Retina (tissue), 1 donor: Measurements from ENCODE around the gene EBF3.
"Not testable (repeated sequence)": the region's sequence is repeated elsewhere in the genome, so short reads cannot be mapped to it uniquely, and the experiment has no call there.

Source experiments
- DNase-seq: peaks from one replicate; pipeline ENCODE4 v3.0.0-alpha.2; 2016

EBF3 gene

DNA sequence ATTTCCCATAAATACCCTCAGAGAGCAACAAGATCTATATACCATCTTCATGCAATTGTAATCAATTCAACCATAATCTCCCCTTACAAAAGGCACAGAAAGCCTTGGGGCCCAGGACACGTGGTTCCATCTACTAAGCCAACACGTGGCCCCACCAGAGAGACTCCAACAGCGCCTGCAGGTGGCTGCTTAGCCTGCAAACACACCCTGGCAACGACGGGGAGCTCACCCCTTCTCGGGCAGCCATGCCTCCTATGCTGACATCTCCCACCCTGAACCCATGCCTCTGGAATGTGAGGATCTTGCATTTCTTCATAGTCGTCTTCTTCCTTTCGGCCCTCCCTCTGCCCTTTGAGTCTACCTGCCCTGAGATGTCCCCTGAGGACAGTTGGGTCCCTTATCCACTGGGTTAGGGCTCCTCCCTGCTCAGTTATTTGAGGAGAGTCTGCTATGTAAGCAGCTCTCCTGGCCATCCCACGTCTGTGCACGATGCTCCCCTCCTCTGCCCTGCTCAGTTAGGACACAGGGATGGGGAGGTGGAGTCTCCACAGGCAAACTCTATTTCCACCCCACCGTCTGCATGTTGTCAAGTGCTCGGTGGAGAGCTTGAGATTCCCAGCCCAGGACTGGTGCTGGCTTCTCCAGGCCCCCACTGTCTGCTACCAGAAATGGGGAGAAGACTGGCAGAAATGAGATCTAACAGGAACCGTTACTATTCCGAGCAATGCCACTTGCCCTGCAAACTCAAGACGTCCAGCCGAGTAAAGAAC, 36.5 kb downstream of the EBF3 start:
- no peak for DNase-seq

DNA sequence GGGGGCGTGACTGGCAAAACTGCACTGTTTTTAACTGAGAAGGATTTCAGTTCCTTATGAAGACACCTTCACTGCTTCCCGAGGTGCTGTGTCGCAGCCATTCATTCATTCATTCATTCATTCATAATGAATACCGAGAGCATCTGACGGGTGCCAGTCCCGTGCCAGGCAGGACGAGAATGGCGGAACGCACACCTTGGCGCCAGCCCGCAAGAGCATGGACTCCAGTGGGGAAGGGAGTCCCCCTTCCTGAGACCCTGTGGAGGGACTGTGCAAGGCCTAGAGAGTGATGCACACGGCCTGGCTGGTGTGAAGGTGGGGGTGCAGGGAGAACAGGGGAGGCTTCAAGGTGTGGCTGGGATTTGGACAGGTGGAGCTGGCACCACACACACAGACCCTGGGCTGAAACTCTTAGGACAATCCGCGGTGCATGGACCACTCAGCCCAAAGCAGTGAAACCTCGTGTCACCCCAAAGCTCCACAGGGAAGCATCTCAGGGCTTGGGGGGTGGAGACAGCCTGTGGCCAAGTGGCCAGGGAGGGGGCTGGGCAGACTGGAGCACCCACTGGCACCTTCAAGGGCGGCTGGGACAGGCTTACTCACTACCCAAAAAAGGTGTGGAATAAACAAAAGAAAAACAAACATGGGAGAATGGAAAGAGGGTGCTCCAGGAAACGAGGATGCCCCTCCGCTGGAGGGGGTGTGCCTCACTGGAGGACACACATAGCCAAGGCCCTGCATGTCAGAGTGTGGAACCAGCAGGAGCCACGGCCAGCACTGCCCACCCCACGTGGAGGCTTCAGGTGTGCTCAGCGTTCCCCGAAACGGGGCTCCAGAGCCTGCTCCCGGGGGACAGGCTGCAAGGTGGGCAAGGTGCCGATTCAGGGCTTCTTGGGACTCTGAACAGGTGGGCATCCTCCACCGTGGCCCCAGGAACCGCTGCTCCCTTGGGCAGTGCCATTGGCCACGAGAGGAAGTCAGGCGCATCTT, 37.7 kb downstream of the EBF3 start:
- DNase-seq: no peak

DNA sequence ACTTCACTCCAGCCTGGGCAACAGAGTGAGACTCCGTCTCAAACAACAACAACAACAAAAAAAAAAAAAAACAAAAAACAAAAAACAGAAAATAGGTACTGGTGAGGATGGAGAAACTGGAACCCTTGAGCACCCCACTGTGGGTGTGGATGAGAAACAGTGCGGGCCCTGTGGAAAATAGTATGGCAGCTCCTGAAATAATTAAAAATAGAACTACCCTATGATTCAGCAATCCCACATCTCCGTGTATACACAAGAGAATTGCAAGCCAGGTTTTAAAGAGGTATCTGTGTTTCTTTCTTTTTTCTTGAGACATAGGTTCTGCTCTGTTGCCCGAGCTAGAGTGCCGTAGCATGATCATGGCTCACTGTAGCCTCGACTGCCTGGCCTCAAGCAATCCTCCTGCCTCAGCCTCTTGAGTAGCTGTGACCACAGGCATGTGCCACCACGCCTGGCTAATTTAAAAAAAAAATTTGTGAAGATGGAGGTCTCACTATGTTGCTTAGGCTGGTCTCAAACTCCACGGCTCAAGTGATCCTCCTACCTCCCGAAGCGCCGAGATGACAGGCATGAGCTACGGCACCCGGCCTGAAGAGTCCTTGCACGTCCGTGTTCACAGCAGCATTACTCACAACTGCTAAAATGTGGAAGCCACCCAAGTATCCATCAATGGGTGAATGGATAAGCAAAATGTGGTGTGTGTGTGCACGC, 39.5 kb downstream of the EBF3 start:
- DNase-seq: no peak

DNA sequence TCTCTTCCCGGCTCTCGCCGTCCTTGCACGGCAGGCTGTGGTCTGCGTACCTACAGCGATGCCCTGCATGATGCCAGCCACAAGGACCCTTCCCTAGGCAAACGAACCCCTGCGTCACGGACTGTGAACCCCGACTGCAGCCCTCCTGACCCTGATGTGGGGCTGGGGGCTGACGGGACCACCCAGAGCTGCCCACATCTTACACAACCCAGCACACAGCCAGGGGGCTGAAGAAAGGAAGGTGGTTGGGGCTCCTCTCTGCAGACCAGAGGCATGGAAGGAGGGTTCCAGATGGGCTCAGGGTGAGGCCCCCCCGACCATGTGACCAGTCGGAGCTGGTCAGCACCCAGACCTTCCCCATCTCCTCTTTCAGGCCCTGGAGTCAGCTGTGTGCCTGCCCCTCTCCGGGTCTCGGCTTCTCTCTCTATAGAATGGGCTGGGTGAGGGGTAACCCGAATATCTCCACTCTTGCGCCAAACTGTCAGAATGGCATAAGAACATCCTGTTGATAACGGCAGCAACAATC, 41.4 kb downstream of the EBF3 start:
- no peak for DNase-seq

DNA sequence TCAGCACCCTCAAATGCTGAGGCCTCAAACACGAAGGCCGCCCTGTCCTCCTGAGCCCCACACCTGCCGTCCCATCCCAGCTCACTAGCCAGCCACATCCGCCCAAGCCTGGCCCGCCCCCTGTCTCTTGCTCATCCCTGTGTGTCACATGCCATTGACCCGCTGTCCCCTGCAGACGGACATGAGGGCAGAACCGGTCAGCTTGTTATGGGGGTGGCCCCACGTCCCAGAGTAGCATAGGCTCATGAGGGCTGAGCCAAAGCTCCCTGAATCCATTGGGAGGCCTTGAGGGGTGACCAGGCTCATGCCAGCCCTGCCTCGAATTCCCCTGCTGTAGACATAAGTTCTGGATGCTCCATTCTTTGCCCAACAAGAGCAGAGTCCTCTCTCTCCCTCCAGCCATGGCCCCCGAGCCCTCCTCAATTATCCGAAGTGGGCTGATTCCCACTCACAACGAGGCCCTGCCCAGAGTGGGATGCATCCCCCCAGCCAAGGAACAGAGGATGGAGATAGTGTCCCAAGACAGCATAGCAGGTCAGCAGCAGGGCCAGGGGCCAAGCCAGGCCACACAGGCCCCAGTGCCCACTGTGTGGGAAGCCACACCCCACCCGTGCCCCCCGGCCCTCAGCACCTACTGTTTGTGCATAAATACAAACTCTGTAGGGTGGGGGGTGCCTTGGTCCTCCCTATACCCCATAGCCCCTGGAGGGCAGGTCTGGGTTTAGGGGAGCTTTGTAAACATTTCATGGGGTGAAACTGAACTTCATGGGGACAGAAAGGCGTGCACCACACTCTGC, 42.1 kb downstream of the EBF3 start:
- DNase-seq: no peak

DNA sequence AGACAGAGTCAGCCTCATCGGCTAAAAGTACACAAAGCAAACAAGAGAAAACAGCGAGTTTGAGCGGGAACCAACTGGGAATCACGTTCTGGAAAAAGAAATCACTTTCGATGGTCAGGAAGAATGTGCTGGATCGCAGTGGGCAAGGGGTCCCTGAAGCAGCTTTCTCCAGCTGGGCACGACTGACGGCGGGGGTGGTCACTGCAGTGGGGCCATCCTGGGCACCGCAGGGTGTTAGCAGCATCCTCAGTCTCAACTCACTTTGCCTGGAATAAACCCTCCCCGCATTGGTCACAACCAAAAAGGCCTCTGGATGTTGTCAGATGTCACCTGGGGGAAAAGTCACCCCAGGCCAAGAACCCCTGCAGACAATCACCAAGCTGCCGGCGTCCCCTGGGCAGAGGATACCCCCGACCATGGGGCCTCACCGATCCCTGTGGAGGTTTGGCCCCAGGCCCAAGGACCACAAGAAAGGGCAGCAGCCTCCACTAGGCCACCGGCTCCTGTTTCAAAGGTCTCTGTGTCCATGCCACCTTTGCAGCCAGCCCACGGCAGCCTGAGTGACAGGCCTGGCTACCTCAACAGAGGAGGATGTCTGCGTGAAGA, 42.9 kb downstream of the EBF3 start:
- no peak for DNase-seq

DNA sequence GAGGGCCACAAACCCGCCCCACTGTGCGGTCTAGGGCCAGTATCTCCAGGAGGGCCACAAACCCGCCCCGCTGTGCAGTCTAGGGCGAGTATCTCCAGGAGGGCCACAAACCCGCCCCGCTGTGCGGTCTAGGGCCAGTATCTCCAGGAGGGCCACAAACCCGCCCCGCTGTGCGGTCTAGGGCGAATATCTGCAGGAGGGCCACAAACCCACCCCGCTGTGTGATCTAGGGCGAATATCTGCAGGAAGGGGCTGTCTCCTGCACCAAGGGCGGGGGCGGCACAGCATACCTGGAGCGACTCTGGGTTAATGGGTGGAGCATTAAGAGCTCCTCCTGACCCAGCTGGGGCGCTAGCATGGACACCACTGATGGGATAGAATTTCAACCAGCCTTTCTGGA, 43.9 kb downstream of the EBF3 start:
- DNase-seq: not testable (repeated sequence)

DNA sequence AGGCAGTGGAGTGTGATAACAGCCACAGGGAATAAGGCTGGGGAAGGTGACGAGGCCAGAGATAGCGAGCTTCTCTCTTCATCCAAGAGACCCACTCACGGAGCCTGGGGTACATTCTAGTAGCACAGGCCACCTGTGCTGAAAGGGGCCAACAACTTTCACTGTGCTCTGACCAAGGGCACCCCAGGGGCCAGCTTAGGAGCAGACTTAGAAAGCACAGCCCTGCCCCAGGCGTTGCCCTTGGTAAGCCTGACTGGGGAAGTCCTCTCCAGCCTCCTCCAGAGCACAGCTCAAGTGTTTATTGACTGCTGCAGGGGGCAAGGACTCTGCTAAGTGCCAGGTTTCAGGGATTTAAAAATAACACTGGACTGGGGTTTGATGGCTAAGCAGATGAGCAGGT, 44.7 kb downstream of the EBF3 start:
- DNase-seq: no peak

DNA sequence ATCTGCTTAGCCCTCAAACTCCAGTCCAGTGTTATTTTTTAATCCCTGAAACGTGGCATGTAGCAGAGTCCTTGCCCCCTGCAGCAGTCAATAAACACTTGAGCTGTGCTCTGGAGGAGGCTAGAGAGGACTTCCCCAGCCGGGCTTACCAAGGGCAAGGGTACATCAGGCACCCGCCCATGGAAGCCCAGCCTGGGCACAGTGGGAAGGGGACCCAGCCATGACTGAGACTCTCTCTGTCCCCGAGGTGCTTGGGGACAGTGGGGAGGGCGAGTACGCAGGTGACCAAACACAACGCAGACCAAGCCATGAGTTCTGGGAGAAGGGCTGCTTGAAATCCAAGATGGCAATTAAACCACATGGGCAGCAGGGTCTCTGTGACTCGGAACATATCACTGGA, 45.2 kb downstream of the EBF3 start:
- DNase-seq: no peak

DNA sequence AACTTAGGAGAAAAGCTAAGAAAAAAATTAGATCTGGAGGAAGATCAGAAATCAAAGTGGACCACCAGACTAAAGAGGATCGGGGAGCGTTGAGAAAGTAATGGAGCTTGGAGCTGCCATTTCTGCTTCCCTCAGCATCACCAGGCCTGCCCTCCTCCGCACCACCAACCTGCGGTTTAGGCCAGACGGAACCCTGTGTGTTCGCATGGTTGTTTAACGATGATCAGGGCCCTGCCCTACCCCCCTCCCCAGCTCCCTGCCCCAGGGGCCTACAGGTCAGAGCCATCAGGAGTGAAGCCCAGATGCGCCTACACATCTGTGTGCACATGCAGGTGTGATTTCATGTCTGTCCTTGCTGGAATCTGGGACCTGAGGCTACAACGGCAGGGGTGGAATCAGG, 45.7 kb downstream of the EBF3 start:
- DNase-seq: no peak

DNA sequence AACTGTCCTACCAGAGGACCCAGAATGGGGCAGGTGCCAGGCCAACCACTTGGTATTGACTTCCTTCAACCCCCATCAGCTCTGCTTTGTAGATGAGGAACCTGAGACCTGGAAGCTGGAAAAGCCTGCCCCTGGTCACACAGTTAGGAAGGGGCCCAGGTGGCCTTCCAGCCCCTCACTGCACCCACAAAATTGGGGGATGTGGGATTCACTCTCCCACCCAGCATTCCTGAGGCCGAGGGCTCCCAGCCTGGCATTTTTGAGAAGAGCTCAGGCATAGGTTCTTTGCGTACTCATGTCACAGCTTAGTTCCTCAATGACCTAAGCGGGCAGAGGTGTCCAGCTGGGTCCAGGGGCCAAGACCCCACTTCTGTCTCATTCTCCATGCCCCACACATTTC, 46.1 kb downstream of the EBF3 start:
- no peak for DNase-seq

DNA sequence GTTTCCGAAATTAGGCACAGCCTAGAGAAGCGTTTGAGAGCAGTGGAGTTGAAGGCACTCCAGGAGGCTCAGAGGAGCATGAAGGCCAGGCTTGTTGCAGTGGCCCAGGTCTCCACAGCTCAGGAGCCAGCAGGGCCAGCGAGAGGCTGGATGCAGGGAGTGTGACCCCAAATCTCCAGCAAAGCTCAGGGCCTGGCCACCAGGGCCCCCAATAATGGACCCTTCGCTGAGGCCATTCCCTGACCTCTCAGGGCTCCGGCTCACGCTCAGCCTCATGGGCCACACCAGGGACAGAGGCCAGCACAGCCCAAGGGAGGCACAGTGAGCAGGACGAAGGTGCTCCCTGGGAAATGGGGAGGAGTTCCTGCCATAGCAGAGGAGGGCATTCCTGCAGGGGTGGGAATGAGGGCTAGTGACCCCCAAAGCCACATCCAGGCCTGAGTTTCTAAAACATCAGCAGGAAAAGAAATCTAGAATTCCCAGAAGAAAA, 47.5 kb downstream of the EBF3 start:
- no peak for DNase-seq

DNA sequence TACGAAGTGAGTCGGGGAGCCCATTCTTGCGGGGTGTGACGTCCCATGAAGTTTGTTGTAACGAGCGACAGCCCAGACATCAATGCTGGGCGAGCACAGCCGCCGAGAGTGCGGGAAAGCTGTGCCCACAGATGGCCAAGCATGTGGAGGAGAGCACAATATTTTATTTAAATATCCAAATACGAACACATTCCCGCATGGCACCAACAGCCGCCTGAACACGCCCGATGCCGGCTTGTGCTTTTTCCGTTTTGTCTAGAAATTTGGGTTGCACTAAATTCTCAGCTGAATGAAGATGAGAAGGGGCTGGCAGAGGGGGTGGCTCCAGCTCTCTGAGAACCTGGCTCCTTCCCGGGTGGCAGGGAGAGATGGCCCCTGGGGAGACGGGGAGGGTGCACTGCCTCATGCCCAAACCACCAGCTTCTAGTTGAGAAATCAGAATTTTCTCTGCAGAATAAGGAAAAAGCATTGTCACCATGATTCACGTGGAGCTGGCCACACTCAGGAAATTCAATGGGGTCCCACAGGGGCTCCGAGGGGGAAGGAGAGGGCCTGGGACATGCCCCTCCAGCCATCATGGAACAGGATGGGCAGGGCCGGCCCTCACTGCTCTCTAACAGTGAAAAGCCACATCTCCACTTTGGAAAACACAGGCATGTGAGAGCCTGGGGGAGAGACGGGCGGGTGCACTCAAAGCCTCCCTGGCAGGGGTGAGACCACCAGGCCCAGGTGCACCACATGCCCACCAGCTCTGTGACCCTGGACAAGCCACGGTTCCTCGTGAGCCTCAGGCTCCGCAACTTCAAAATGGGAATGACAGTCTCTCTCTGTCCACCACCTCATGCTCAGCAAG, 48.3 kb downstream of the EBF3 start:
- DNase-seq: no peak

DNA sequence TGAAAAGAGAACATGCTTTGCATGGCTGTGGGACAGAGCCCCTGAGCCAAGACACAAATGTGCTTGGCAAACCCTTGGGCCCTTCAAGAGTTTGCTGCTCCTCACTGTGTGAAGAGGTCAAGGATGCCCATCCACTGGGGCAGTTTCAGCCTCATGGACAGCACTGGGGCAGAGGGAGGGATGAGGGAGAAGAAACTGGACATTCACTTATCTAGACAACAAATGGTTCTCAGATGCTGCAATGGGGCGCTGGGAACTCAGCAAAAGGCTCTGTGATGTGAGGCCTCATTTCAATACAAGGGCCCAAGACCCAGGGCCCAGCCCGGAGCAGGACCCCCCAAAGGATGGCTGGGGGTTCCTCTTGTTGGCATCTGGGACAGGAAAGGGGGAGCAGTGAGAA, 49.1 kb downstream of the EBF3 start:
- DNase-seq: no peak

DNA sequence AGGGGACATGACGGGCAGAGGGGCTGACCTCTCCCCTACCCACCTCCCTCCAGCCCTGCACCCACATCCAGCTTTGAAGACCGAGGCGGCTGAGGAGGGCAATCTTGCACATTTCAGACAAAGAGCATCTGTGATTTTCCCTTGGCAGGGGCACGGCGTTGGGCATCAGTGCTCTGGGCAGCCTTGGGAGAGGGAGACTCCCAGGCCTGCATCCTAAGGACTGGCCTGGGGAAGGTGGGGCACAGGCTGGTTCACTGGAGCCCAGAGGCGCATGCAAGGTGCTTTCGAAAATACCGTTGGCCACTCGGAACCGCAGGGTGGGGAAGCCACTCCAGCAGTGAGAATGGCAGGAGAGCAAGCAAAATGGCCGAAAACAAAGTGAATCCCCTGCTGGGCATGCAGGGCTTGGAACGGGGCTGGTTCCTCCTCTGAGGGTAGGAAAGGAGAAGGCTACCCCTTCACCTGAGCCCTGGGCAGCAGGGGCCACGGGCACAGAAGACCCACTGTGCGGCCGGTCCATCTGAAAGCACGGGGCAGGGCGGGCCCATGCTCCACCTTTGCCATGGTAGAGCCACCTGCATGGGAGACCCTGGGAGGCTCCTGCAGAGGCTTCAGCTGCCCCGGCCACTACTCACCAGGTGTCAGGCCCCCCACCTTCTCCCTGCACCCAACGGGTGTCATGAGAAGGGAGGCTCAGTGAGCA, 49.8 kb downstream of the EBF3 start:
- no peak for DNase-seq

DNA sequence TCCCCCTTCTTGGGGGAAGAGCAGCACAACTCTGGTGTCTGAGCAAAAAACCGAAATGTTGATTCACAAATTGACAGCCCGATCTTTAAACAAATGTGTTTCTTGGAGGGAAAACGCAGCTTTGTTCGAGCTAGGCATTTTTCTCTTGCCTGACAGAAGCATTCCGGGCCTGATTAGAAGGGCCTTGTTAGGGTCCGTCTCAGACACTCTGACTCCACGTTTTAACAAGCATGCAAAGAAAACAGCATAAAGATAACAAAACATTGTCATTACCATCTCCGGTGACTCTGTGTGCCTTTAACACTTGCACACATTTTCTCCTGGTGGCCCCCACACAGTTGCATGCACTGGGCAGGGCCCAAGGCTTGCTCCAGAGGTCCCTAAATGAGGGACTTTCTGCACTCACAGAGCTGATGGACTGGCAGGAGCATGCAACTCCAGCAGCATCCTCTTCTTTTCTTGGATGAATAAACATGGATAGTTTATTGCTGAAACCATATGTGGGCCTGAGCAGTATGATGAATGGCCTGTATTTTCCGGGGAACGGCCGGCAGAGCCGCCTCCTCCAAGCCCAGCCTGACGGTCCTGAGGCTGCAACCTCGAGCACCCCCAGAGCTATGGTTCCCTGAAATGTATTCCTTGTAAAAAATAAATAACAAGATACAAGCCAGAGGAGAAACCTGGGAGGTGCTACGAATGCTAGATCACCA, 50.9 kb downstream of the EBF3 start:
- DNase-seq: no peak

DNA sequence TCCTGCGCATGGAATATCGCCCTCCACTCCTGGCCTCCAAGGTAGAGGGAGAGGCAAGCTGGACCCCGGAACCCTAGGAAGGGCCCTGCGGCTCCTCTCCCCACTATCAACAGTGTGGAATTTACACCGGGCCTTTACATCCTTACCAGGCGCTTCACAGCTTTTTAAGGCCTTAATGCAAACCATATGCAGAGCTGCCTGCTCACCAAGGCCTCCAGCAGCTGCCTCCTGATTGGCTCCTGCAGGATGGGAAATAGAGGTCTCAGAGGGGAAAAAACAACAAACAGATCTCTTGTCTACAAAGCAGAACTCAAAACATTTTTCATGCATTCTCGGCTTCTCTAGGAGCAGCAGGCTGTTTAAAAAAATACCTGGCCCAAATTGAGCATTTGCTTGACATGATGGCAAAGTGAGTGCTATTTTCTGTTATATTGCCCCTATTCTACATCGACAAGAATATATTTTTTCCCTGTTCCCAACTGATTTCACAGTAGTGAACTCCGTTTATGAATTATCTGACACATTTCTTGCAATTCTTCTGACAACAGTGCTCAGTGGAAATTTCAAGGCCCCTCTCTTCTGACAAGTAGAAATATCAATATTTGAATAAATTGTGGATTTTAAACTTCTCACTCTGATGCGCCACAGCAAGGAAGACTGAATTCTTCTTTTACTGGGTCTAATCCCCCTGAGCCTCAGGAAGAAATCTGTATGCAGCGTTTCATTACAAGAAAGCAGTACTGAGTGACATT, 51.7 kb downstream of the EBF3 start:
- no peak for DNase-seq

DNA sequence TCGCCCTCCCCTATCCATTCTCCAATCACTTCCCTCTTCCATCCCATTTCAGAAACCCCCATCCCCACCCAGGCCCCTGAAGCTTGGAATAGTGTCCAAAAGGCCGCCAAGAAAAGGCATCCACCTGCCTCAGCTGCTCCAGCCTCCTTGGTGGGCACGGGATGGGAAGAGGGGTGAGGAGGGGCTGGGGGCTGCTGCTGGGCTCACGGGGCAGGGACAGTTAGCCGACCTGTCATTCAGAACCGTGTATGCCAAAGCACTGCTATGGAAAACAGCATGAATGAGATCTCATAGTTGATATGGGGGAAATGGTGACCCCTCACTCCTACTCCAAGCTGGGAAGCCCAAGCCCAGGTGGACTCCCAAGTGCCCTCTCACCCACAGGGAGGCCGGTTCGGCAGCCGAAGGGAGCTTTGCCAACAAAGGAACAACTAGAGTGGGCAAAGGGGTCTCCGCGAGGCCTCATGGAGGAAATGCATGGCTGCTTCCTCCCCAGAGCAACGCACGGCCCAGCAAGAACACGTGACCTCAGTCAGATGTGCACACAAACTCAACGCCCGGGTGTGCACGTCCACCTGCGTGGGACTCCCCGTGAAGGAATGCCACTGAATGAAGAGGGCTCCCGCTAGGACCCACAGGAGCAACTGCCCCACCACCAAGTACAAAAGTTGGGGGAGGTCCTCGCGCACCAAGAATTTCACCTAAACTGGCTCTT, 52.5 kb downstream of the EBF3 start:
- DNase-seq: no peak
